Epithelial cell of proximal tubule (primary cell): ENCODE measurements around the gene KRTAP10-11. TPM values are rescaled to one million over a fixed set of nuclear protein-coding genes. Genes with fewer than 3 reads are reported as not detected.

Experiments
- DNase-seq: peaks from one replicate; pipeline ENCODE4 v3.0.0-alpha.2; 2011; ENCODE audit warnings: low read depth
- H3K4me3 ChIP-seq: 2 replicates; pipeline ENCODE4 v1.5.1; 2011; ENCODE audit warnings: low read depth, mild to moderate bottlenecking, low read length
- CTCF ChIP-seq: conservative IDR thresholded peaks from 2 replicates; pipeline ENCODE4 v1.5.1; 2012; ENCODE audit warnings: low read depth, mild to moderate bottlenecking, low read length
- total RNA-seq: library from RNA; depleted of rRNA; stranded (reverse); fragments of >200 nt; gene quantifications from 2 replicates; pipeline ENCODE4 v1.2.3, GENCODE V29; 2015

Gene KRTAP10-11
- total RNA-seq, 1 donor from 2014 or later: not detected

- no peak for TF ChIP-seq CTCF
- no peak for DNase-seq
- no peak overlapping the region for H3K4me3 ChIP-seq
Observed at GRCh38 chr21:44612669-44613229, 33.5 kb upstream of the KRTAP10-11 start.

GRCh38 chr21:44613386-44614155, 32.6 kb upstream of the KRTAP10-11 start:
- no peak overlapping the region for H3K4me3 ChIP-seq
- no peak for DNase-seq
- TF ChIP-seq CTCF: no peak

GRCh38 chr21:44614161-44614631, 32.0 kb upstream of the KRTAP10-11 start:
- H3K4me3 ChIP-seq: no peak overlapping the region
- no peak for TF ChIP-seq CTCF
- DNase-seq: no peak

- H3K4me3 ChIP-seq: no peak overlapping the region
- no peak for TF ChIP-seq CTCF
- no peak for DNase-seq
Observed at GRCh38 chr21:44614961-44615391, 31.2 kb upstream of the KRTAP10-11 start.

GRCh38 chr21:44615466-44615865, 30.7 kb upstream of the KRTAP10-11 start:
- H3K4me3 ChIP-seq: no peak overlapping the region
- no peak for DNase-seq
- no peak for TF ChIP-seq CTCF

GRCh38 chr21:44615911-44616590, 30.2 kb upstream of the KRTAP10-11 start:
- H3K4me3 ChIP-seq: no peak overlapping the region
- DNase-seq: no peak
- no peak for TF ChIP-seq CTCF

- TF ChIP-seq CTCF: no peak
- H3K4me3 ChIP-seq: no peak overlapping the region
- DNase-seq: no peak
Observed at GRCh38 chr21:44616591-44616926, 29.7 kb upstream of the KRTAP10-11 start.
